NCI-H446 treated with DMSO at 0.1 percent for 48 hours (cell line): Measurements from ENCODE around the gene NPRL2.

ENCODE experiments used
- DNase-seq: peaks from one replicate; lab custom pipeline; 2025; lab: John Stamatoyannopoulos, UW

The NPRL2 gene

DNA sequence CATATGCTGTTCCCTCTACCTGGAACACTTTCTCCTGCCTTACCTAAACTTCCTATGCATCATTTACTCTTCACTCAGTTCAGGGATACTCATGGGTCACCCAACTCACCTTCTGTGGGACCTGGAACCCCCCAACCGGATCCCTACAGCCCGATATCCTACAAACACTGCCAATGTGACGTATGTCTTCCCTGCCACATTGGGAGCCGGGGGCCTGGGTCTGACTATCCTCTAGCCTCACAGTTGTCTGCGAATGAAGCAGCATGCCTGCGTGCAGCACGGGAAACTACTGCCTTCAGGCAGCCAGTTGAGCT, 405 bp downstream of the NPRL2 start:
- no peak for DNase-seq

GRCh38 chr3:50347187-50347813, 3.3 kb downstream of the NPRL2 start:
- DNase-seq, result peak; percentile 33

GRCh38 chr3:50345586-50346234, 4.9 kb downstream of the NPRL2 start, which contains the start of gene ZMYND10:
TSS of gene ZMYND10 (minus strand) at chr3:50345732. CDS start at chr3:50345579, 153 bp downstream.
- no peak for DNase-seq

- DNase-seq, result no peak
Observed at GRCh38 chr3:50345008-50345407, 5.6 kb downstream of the NPRL2 start.

- no peak for DNase-seq
Observed at GRCh38 chr3:50342813-50343633, 7.6 kb downstream of the NPRL2 start.

DNA sequence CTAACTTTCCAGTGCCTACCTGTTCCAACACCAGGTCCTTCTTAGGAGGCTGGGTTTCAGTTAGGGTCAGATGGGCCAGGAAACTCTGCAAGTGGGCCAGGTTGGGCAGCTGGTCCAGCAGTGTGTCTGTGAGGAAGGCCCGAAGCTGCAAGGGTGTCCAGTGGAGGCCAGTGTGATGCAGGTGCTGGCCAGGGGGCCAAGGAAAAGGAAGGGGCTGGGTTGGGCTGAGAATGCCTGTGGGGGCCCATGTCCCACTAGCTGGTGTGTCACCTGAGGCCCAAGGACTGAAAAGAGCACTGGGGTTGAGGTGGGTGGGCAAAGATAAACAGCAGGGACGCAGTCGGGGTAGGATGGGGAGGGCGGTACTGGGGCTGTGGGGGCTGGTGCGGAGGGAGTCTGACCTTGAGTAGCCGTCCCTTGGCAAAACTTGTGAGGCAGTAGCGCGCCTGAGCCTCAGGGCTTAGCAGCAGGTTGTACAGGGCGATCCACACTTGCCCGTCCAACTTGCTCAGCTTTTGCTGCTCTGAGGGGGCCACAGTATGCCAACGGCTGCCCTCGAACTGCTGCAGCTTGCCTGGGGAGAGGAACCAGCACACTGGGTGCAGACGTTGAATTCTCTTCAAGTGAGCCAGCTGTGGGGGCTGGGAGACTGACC, 8.5 kb downstream of the NPRL2 start:
- DNase-seq, result no peak

GRCh38 chr3:50341537-50341936, 9.0 kb downstream of the NPRL2 start:
- no peak for DNase-seq

DNA sequence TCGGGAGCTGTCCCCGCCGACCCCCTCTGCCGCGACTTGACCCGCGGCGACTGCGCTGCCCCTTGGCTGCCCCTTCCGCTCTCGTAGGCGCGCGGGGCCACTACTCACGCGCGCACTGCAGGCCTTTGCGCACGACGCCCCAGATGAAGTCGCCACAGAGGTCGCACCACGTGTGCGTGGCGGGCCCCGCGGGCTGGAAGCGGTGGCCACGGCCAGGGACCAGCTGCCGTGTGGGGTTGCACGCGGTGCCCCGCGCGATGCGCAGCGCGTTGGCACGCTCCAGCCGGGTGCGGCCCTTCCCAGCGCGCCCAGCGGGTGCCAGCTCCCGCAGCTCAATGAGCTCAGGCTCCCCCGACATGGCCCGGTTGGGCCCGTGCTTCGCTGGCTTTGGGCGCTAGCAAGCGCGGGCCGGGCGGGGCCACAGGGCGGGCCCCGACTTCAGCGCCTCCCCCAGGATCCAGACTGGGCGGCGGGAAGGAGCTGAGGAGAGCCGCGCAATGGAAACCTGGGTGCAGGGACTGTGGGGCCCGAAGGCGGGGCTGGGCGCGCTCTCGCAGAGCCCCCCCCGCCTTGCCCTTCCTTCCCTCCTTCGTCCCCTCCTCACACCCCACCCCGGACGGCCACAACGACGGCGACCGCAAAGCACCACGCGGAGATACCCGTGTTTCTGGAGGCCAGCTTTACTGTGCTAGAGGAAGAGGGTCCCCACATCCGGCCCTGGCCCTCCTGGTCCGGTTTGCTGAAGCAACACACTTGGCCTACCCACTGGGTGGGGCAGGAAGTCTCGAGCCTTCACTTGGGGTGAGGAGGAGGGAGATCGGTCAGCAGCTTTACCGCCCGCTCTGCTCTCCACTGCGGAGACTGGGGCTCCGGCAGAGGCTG, 9.9 kb downstream of the NPRL2 start, which contains the start of gene RASSF1:
RASSF1 (minus strand) TSS at position 389 of the 882 bp plus-strand sequence; CDS start at position 358, 31 bp downstream.
- DNase-seq, result no peak

DNA sequence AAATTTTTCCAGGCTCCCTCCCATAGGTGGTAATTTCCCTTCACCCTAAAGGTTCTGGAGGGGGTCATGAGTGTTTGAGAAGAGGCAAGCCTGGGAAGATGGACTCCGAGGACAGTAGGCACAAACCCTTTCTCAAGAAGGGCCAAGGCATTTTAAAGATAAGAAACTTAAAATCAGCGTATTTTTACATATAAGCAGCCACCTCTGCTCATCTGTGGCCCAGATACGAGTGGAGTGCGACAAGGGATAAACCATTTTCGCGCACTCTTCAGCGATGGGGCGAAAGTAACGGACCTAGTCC, 10.5 kb downstream of the NPRL2 start:
- no peak for DNase-seq

- no peak for DNase-seq
Observed at GRCh38 chr3:50339485-50340146, 11.0 kb downstream of the NPRL2 start.

- DNase-seq, result no peak
Observed at GRCh38 chr3:50338965-50339364, 11.6 kb downstream of the NPRL2 start.

- DNase-seq, result peak; percentile 94
Observed at GRCh38 chr3:50337175-50337861, 13.3 kb downstream of the NPRL2 start.

DNA sequence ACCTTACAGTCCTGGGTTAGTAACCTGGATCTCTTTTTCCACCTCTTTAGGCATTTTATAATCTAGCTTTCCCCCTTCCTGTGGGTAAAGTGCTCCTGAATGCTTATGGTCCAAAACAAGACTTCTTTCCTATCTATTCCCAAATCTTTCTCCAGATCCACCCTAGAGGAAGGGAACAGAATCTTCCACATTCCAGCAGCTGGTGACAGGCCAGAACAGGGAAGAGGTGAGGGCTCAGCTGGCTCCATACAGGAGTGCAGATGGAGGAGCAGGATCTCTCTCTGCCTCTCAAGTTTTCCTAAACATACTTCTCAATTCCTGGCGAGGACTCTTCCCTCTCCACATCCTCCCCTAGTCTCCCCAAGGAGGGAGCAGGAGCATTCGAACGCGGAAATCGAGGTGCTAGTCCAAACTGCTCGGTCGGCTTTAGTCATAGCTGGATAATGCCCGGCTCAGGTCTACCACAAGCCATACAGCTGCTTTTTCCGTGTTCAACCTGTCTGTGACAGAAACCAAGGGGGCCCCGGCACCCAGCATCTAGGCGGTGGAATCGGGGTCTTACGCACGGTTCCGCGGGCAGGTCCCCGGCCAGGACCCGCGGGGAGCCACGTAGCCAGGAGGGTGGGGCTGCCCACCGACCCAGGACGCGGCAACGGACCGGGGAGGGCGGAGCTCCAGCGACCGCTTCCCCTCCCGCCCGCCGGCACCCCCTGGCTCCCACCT, 14.0 kb downstream of the NPRL2 start:
- no peak for DNase-seq

DNA sequence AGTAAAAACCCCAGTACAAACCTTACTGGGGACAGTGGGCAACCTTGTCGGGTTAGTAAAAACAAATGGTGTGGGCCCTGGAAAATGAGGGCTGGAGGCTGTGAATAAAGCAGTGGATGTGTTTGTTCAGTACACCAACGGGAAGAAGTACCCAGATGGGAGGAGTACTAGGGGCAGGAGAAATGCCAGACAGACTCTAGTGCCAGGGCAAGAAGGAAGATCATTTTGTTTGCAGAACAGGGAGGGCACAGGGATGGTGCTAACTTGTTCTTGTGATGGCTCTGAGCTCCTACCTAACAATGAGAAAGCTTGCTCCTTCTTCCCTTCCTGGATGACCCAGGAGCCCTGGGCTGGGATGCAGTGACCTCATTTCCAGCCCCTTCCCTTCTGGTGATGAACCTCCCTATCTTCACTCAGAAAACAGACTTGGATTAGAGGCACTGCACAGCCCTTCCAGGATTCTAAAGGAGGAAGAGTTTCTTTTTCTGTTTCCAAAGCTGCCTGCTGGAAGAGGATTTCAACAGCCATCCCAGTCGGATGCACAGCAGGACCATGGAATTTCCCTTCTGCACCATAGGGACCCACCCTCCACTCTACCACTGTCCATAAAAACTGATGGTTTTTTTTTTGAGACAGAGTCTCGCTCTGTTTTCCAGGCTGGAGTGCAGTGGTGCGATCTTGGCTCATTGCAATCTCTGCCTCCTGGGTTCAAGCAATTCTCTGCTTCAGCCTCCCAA, 16.1 kb downstream of the NPRL2 start:
- no peak for DNase-seq

DNA sequence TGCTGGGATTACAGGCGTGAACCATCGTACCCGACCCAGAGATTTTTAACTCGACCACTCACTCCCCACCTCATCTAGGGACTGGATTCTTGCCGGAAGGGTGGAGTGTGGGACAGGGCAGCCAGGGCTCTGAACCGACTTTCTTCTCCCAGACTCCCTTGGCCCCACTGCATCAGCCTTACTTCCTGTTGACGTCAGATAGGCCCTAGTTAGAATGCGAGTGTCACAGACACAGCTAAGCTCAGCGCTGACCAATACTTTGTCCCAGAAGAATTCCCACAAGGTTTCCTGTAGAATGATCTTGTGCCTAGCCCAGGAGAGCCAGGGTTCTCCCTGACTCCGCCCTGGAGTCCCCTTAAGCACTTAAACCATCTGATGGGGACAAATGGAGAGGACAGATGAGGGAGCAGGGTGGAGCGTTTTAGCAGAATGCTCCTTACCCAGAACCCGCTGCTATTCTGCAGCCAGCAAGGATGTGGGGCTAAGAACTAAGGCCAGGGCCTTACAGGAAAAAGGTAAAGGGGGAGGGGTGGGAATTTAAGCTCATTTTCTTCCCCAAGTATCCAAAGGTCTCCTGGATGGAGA, 16.7 kb downstream of the NPRL2 start:
- DNase-seq, result no peak

GRCh38 chr3:50331364-50331907, 19.1 kb downstream of the NPRL2 start:
- DNase-seq, result no peak

GRCh38 chr3:50330330-50330729, 20.2 kb downstream of the NPRL2 start:
- no peak for DNase-seq

DNA sequence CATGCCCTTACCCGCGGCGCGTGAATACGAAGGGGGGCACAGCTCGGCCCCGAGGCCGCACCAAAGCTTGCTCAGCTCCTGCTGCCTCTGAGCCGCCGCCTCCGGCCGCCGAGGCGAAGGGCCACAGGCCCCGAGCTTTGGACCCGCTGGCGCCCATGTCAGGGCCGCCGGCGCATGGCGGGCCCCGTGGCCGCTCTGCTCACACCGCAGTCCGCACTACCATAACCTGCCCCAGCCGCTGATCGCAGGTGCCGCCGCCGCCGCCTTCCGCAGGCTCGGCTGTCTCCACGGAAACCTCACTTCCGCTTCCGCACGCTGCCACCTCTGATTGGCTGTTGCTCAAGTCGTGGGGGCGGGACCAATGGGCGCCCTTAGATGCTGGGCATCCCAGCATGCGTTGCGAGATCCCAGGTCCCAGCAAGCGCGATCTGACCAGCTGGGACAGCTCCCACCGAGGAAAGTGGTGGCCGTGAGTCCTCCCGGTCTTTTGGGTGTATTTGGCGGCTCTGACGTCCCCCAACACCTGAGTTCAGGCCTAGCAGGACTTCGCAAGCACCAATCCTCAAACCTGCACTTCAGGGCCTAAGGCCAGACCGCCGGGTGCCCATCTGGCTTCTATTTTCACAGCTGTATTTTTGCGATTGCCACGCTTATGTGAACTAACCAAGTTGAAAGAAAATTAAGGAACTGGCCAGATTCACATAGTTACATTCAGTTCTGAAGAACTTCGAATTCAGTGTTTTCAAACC, 22.5 kb downstream of the NPRL2 start, which contains the start of gene TUSC2:
TUSC2 (minus strand) TSS at position 281 of the 749 bp plus-strand sequence; CDS start at position 157, 124 bp downstream.
- peak; percentile 76 for DNase-seq
